Tibial nerve (tissue), 3 donors: Measurements from ENCODE around the gene GSX1.

Experiments used
- POLR2A ChIP-seq, 2 donors: fragments of 450-650 bp; IDR thresholded peaks; one replicate each; pipeline ENCODE4 v1.6.1; 2017; ENCODE audit warnings: antibody characterized with exemption in 2 of 2, mild to moderate bottlenecking in 2 of 2, moderate library complexity in 2 of 2
- TF ChIP-seq, protein P1 (sequence below), 5 experiments: fragments of 200-600 bp in 3 of 5; fragments of 450-650 bp in 2 of 5; sonication (generic) in 3 of 5; IDR thresholded peaks; one replicate each; pipeline ENCODE4 v1.5.1; 2016 to 2019; ENCODE audit warnings: antibody characterized with exemption in 5 of 5, mild to moderate bottlenecking in 3 of 5, moderate library complexity in 2 of 5

- TF ChIP-seq, protein P1, sequence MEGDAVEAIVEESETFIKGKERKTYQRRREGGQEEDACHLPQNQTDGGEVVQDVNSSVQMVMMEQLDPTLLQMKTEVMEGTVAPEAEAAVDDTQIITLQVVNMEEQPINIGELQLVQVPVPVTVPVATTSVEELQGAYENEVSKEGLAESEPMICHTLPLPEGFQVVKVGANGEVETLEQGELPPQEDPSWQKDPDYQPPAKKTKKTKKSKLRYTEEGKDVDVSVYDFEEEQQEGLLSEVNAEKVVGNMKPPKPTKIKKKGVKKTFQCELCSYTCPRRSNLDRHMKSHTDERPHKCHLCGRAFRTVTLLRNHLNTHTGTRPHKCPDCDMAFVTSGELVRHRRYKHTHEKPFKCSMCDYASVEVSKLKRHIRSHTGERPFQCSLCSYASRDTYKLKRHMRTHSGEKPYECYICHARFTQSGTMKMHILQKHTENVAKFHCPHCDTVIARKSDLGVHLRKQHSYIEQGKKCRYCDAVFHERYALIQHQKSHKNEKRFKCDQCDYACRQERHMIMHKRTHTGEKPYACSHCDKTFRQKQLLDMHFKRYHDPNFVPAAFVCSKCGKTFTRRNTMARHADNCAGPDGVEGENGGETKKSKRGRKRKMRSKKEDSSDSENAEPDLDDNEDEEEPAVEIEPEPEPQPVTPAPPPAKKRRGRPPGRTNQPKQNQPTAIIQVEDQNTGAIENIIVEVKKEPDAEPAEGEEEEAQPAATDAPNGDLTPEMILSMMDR (IDR thresholded peaks at IDR 0.05) = no peak
- TF ChIP-seq POLR2A (IDR thresholded peaks at IDR 0.05) = no peak
Measured at GRCh38 chr13:27745301-27745700, 47.0 kb upstream of the GSX1 start.
